Measurements from ENCODE around the gene NAA16. TPM values are rescaled to one million over a fixed set of nuclear protein-coding genes. Genes with fewer than 3 reads are reported as not detected.

Gene NAA16
- total RNA-seq, 1 donor from 2014 or later: 48.4 TPM

GRCh38 chr13:41326661-41327060, 15.6 kb downstream of the NAA16 start:
- no peak for DNase-seq (ENCODE audit: low spot score, unreplicated experiment)
- peaks cover 26% of the 10 kb centered on the region for H3K36me3 Mint-ChIP-seq (ENCODE audit: insufficient read depth)
- no peak overlapping the region for H3K27ac Mint-ChIP-seq
- peaks cover 3% of the 10 kb centered on the region for H3K4me1 Mint-ChIP-seq (ENCODE audit: low read depth)
- no peak overlapping the region for H3K4me3 Mint-ChIP-seq (ENCODE audit: low read depth)
- H3K9me3 Mint-ChIP-seq (ENCODE audit: low read depth): no peaks in the 10 kb centered on the region
- no peaks in the 10 kb centered on the region for H3K27me3 Mint-ChIP-seq
- TF ChIP-seq CTCF (IDR thresholded peaks at IDR 0.05; ENCODE audit: unreplicated experiment): no peak

- Mint-ChIP-seq H3K4me3 (ENCODE audit: low read depth) (no peak overlapping the region), H3K36me3 (ENCODE audit: insufficient read depth) (peaks cover 20% of the 10 kb centered on the region), H3K4me1 (ENCODE audit: low read depth) (peaks cover 5% of the 10 kb centered on the region), H3K27ac (peak overlapping the region; percentile 45), H3K9me3 (ENCODE audit: low read depth) (no peaks in the 10 kb centered on the region), H3K27me3 (no peaks in the 10 kb centered on the region)
- TF ChIP-seq CTCF (IDR thresholded peaks at IDR 0.05; ENCODE audit: unreplicated experiment): no peak
- no peak for DNase-seq (ENCODE audit: low spot score, unreplicated experiment)
Observed at GRCh38 chr13:41327994-41328790, 17.1 kb downstream of the NAA16 start.

DNA sequence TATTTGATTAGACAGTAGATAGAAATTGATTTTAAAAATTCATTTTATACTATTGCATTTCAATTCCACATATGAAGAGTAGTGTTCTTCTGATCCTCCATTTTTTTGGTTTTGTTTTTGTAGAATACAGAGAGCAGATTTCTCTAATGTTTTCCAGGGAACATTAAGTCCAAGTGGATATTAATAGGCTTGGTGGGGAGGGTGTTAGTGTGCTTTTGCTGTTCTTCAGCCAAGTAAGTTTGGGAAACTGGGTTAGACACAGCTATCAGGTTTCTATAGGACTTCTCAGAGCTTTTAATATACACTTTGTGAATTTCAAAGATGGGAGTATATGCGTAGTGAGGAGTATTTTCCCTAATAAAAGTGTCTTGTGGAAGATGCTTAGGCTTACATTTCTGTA, 21.8 kb downstream of the NAA16 start:
- H3K4me3 Mint-ChIP-seq (ENCODE audit: low read depth): no peak overlapping the region
- H3K27me3 Mint-ChIP-seq: no peaks in the 10 kb centered on the region
- no peak for DNase-seq (ENCODE audit: low spot score, unreplicated experiment)
- no peak for TF ChIP-seq CTCF (IDR thresholded peaks at IDR 0.05; ENCODE audit: unreplicated experiment)
- H3K9me3 Mint-ChIP-seq (ENCODE audit: low read depth): no peaks in the 10 kb centered on the region
- no peak overlapping the region for H3K27ac Mint-ChIP-seq
- peaks cover 18% of the 10 kb centered on the region for H3K36me3 Mint-ChIP-seq (ENCODE audit: insufficient read depth)
- H3K4me1 Mint-ChIP-seq (ENCODE audit: low read depth): peaks cover 27% of the 10 kb centered on the region

- TF ChIP-seq CTCF (IDR thresholded peaks at IDR 0.05; ENCODE audit: unreplicated experiment): no peak
Observed at GRCh38 chr13:41334810-41335209, 23.7 kb downstream of the NAA16 start.

GRCh38 chr13:41344358-41344757, 33.3 kb downstream of the NAA16 start:
- no peak for DNase-seq (ENCODE audit: low spot score, unreplicated experiment)
- Mint-ChIP-seq H3K27ac (no peak overlapping the region), H3K27me3 (no peaks in the 10 kb centered on the region), H3K4me3 (ENCODE audit: low read depth) (no peak overlapping the region), H3K4me1 (ENCODE audit: low read depth) (peaks cover 4% of the 10 kb centered on the region), H3K36me3 (ENCODE audit: insufficient read depth) (peaks cover 61% of the 10 kb centered on the region), H3K9me3 (ENCODE audit: low read depth) (peaks cover 4% of the 10 kb centered on the region)
- TF ChIP-seq CTCF (IDR thresholded peaks at IDR 0.05; ENCODE audit: unreplicated experiment): no peak

More at GRCh38 chr13:41334810-41335209, 23.7 kb downstream of the NAA16 start:
- DNase-seq (ENCODE audit: low spot score, unreplicated experiment): no peak
- Mint-ChIP-seq H3K4me1 (ENCODE audit: low read depth) (peaks cover 27% of the 10 kb centered on the region), H3K4me3 (ENCODE audit: low read depth) (no peak overlapping the region), H3K27me3 (no peaks in the 10 kb centered on the region), H3K27ac (peak overlapping the region; percentile 63), H3K9me3 (ENCODE audit: low read depth) (no peaks in the 10 kb centered on the region), H3K36me3 (ENCODE audit: insufficient read depth) (peaks cover 21% of the 10 kb centered on the region)

Measured in progenitor cell of endocrine pancreas (in vitro differentiated cells).